ENCODE results near the gene ANKRD29.

GRCh38 chr18:23608211-23608610 lies 54.5 kb downstream of the ANKRD29 start:
- TF ChIP-seq CTCF (conservative IDR thresholded peaks at IDR 0.05; ENCODE audit: low read length): no peak
- TF ChIP-seq EZH2phosphoT487 (IDR thresholded peaks at IDR 0.05; ENCODE audit: borderline replicate concordance, low read depth, low read length): no peak

Data from OCI-LY7 (cell line).